PFSK-1 (cell line): Measurements from ENCODE around the gene BRWD1.

Experiments
- FOXP2 ChIP-seq: optimal IDR thresholded peaks from 2 replicates; pipeline ENCODE3; 2011; ENCODE audit warnings: borderline replicate concordance, control low read depth, inconsistent platforms; ENCODE audit not compliant: insufficient read depth; ENCODE audit errors: extremely low read length, extremely low read depth
- POLR2AphosphoS5 ChIP-seq: IDR thresholded peaks from 2 replicates; pipeline ENCODE4 v1.6.1; 2012; ENCODE audit warnings: low read depth, mild to moderate bottlenecking, control low read depth, low read length, moderate library complexity
- REST ChIP-seq, 2 experiments: IDR thresholded peaks; 2 replicates each; pipeline versions ENCODE4 v1.6.1 to v1.8.0; 2011 to 2012; ENCODE audit warnings: low read depth in 2 of 2, low read length in 2 of 2, control low read depth in 1 of 2, inconsistent platforms in 1 of 2, mild to moderate bottlenecking in 1 of 2, moderate library complexity in 1 of 2; ENCODE audit not compliant: insufficient read depth in 1 of 2
- SIN3A ChIP-seq: IDR thresholded peaks from 2 replicates; pipeline ENCODE4 v1.6.1; 2012; ENCODE audit warnings: mild to moderate bottlenecking, low read length, moderate library complexity, borderline replicate concordance; ENCODE audit not compliant: insufficient read depth
- TAF1 ChIP-seq: IDR thresholded peaks from 2 replicates; pipeline ENCODE4 v1.6.1; 2012; ENCODE audit warnings: low read length, control low read depth, borderline replicate concordance; ENCODE audit not compliant: insufficient read depth

BRWD1 gene

GRCh38 chr21:39159342-39160063 lies 153.9 kb downstream of the BRWD1 start:
- TF ChIP-seq FOXP2, result no peak
- TF ChIP-seq TAF1, result no peak
- no peak for TF ChIP-seq REST (IDR thresholded peaks at IDR 0.05; ENCODE audit: insufficient read depth in 1 of 2, low read depth in 2 of 2, low read length in 2 of 2)
- TF ChIP-seq POLR2AphosphoS5, result no peak
- no peak for TF ChIP-seq SIN3A

- TF ChIP-seq SIN3A (no peak), TAF1 (no peak), FOXP2 (no peak), REST (IDR thresholded peaks at IDR 0.05; ENCODE audit: insufficient read depth in 1 of 2, low read depth in 2 of 2, low read length in 2 of 2) (no peak)
Measured at GRCh38 chr21:39156024-39156423, 157.4 kb downstream of the BRWD1 start.

- TF ChIP-seq REST (IDR thresholded peaks at IDR 0.05; ENCODE audit: insufficient read depth in 1 of 2, low read depth in 2 of 2, low read length in 2 of 2), result no peak
- no peak for TF ChIP-seq POLR2AphosphoS5
- no peak for TF ChIP-seq FOXP2
- no peak for TF ChIP-seq SIN3A
- TF ChIP-seq TAF1, result no peak
Measured at GRCh38 chr21:39155578-39155977, 157.9 kb downstream of the BRWD1 start.

- TF ChIP-seq POLR2AphosphoS5 (no peak), FOXP2 (no peak), SIN3A (no peak), REST (IDR thresholded peaks at IDR 0.05; ENCODE audit: insufficient read depth in 1 of 2, low read depth in 2 of 2, low read length in 2 of 2) (no peak), TAF1 (no peak)
Measured at GRCh38 chr21:39153842-39154241, 159.6 kb downstream of the BRWD1 start.

GRCh38 chr21:39153373-39153772 lies 160.1 kb downstream of the BRWD1 start:
- TF ChIP-seq REST (IDR thresholded peaks at IDR 0.05; ENCODE audit: insufficient read depth in 1 of 2, low read depth in 2 of 2, low read length in 2 of 2), result no peak
- no peak for TF ChIP-seq FOXP2
- TF ChIP-seq TAF1, result no peak
- no peak for TF ChIP-seq SIN3A
- no peak for TF ChIP-seq POLR2AphosphoS5
